ENCODE data around the gene PGPEP1.
"Not testable (repeated sequence)": the region's sequence is repeated elsewhere in the genome, so short reads cannot be mapped to it uniquely, and the experiment has no call there.

PGPEP1 gene

GRCh38 chr19:18396471-18397241 is 56.3 kb downstream of the PGPEP1 start:
- DNase-seq = no peak

- no peak for DNase-seq
Measured at GRCh38 chr19:18397242-18398202, 57.1 kb downstream of the PGPEP1 start, which contains the start of gene LRRC25. TSS of gene LRRC25 (minus strand) at chr19:18397622. CDS start at chr19:18396963, 659 bp downstream.

- DNase-seq = no peak
Measured at GRCh38 chr19:18399008-18399407, 58.6 kb downstream of the PGPEP1 start.

GRCh38 chr19:18401580-18402112 is 61.2 kb downstream of the PGPEP1 start:
- no peak for DNase-seq

- not testable (repeated sequence) for DNase-seq
Measured at GRCh38 chr19:18402455-18403248, 62.3 kb downstream of the PGPEP1 start.

GRCh38 chr19:18405754-18406153 is 65.4 kb downstream of the PGPEP1 start:
- not testable (repeated sequence) for DNase-seq

GRCh38 chr19:18406749-18407148 is 66.4 kb downstream of the PGPEP1 start:
- DNase-seq = no peak

- DNase-seq = no peak
Measured at GRCh38 chr19:18408053-18408476, 67.7 kb downstream of the PGPEP1 start.

- DNase-seq = no peak
Measured at GRCh38 chr19:18412610-18413239, 72.3 kb downstream of the PGPEP1 start.

- DNase-seq = peak; percentile 20
Measured at GRCh38 chr19:18414504-18415177, 74.2 kb downstream of the PGPEP1 start.

GRCh38 chr19:18415178-18415867 is 74.9 kb downstream of the PGPEP1 start:
- DNase-seq = no peak

- DNase-seq = no peak
Measured at GRCh38 chr19:18416778-18417249, 76.4 kb downstream of the PGPEP1 start.

GRCh38 chr19:18417250-18418028 is 77.0 kb downstream of the PGPEP1 start:
- no peak for DNase-seq

- no peak for DNase-seq
Measured at GRCh38 chr19:18418029-18418482, 77.7 kb downstream of the PGPEP1 start.

GRCh38 chr19:18418483-18419194 is 78.2 kb downstream of the PGPEP1 start:
- DNase-seq = no peak

- DNase-seq = peak; percentile 63
Measured at GRCh38 chr19:18419195-18419698, 78.8 kb downstream of the PGPEP1 start, which contains the start of gene SSBP4. TSS of gene SSBP4 (plus strand) at chr19:18419398. CDS start at chr19:18419649, 251 bp downstream.

Measured in NK-92 treated with Interleukin-12 subunit alpha and Interleukin-12 subunit beta, amount 100 ng/mL, for 24 hours (cell line).